ACHN (cell line): ENCODE data around the gene NPPA.
A peak's percentile ranks its signal among the peaks of the same experiment; 100 is the strongest.
"Not testable (repeated sequence)": the region's sequence is repeated elsewhere in the genome, so short reads cannot be mapped to it uniquely, and the experiment has no call there.

ENCODE experiments used
- DNase-seq: peaks from one replicate; pipeline ENCODE4 v3.0.0-alpha.2; 2015
- in situ Hi-C: cut with HindIII; loops from 2 replicates; pipeline ENCODE4 v1.10.0; 2017; ENCODE audit warnings: low sequenced_read_pairs, low pct_ligation_motif_present, low pct_unique_long_range_greater_than_20kb

Gene NPPA

GRCh38 chr1:11828511-11828910, 19.1 kb downstream of the NPPA start:
- in situ Hi-C loops: no loop called here
- no peak for DNase-seq

DNA sequence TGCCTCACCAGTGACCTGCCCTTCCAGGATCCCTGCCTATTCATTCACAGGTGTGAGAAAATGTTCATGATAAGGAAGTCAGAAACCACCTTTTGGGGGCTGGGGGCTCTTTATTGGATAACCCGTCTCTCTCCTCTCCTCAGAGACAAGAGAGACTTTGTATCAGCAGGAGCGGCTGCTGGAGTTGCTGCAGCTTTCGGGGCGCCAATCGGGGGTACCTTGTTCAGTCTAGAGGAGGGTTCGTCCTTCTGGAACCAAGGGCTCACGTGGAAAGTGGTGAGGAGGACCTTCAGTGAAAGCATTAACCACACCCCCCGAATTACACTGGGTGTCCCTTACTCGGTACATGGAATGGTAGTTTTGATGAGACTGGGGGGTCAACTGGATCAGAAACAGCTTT, 20.6 kb downstream of the NPPA start:
- DNase-seq: no peak
- in situ Hi-C loops: no loop called here

- in situ Hi-C loops: no loop called here
- no peak for DNase-seq
Measured at GRCh38 chr1:11825131-11825530, 22.5 kb downstream of the NPPA start.

- DNase-seq: no peak
- in situ Hi-C loops: no loop called here
Measured at GRCh38 chr1:11823366-11824137, 24.0 kb downstream of the NPPA start.

DNA sequence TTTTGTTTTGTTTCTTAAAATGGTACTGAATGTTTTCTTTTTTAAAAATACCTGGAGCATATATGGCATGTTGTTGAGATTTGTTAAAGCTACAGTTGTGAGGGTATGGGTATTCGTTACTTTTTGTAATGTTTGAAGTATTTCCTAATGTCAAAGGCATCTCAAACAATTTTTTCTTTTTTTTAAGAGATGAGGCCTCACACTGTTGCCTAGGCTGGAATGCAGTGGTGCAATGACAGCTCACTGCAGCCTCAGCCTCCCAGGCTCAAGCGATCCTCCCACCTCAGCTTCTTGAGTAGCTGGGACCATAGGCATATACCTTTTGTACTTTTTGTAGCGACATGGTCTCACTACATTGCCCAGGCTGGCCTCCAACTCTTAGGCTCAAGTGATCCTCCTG, 25.5 kb downstream of the NPPA start:
- DNase-seq: no peak
- in situ Hi-C loops: no loop called here

GRCh38 chr1:11817192-11817591, 30.4 kb downstream of the NPPA start:
- no peak for DNase-seq
- in situ Hi-C loops: no loop called here

GRCh38 chr1:11813021-11813420, 34.6 kb downstream of the NPPA start:
- no peak for DNase-seq
- in situ Hi-C loops: no loop called here

DNA sequence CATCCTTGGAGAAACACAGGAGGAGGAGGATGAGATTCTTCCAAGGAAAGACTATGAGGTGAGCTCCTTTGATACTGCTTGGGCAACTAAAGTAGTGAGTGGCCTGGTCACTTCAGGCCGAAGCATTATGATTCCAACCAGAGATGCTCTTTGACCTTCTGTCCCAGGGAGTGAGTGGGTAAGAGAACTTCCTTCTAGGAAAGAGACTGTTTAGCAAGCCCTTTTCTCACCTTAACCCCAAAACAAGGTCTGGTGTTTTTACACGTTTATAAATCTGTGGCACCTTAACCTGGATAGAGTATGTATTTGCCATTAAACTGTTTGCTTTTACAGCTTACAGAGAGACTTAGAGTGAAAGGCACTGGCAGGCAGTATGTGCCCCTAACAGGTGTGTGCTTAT, 40.5 kb downstream of the NPPA start:
- in situ Hi-C loops: no loop called here
- DNase-seq: no peak

- in situ Hi-C loops: no loop called here
- no peak for DNase-seq
Measured at GRCh38 chr1:11806307-11806936, 41.2 kb downstream of the NPPA start.

GRCh38 chr1:11805422-11806306, 41.9 kb downstream of the NPPA start, which contains the start of the genes CLCN6 and MTHFR:
TSS of gene CLCN6 (plus strand) at chr1:11806191. CDS start at chr1:11806263, 72 bp downstream.
TSS of gene MTHFR (minus strand) at chr1:11805964. CDS start at chr1:11803116, 2,848 bp downstream.
- peak; percentile 98 for DNase-seq
- in situ Hi-C loops: no loop called here

GRCh38 chr1:11804666-11805421, 42.7 kb downstream of the NPPA start:
- DNase-seq: peak; percentile 37
- in situ Hi-C loops: no loop called here

- DNase-seq, in situ Hi-C loops: not testable (repeated sequence)
Measured at GRCh38 chr1:11803924-11804665, 43.5 kb downstream of the NPPA start.

- in situ Hi-C loops: no loop called here
- peak; percentile 94 for DNase-seq
Measured at GRCh38 chr1:11802973-11803885, 44.4 kb downstream of the NPPA start.

DNA sequence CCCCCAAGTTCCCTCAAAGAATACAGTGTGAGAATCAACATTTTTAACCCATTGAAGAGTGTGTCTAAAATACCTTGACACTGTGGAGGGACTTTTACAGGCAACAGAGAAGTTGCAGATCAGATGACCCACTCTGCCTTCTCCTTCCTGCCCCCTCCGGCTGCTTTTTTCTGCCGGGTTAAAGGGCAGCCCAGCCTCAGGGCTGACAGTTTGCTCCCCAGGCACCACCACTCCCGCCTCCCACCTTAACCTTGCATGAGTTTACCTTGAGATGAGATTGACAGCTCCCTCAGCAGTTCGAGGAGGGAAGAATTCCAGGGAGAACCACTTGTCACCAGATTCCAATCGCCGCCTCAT, 45.0 kb downstream of the NPPA start:
- no peak for DNase-seq
- in situ Hi-C loops: no loop called here

DNA sequence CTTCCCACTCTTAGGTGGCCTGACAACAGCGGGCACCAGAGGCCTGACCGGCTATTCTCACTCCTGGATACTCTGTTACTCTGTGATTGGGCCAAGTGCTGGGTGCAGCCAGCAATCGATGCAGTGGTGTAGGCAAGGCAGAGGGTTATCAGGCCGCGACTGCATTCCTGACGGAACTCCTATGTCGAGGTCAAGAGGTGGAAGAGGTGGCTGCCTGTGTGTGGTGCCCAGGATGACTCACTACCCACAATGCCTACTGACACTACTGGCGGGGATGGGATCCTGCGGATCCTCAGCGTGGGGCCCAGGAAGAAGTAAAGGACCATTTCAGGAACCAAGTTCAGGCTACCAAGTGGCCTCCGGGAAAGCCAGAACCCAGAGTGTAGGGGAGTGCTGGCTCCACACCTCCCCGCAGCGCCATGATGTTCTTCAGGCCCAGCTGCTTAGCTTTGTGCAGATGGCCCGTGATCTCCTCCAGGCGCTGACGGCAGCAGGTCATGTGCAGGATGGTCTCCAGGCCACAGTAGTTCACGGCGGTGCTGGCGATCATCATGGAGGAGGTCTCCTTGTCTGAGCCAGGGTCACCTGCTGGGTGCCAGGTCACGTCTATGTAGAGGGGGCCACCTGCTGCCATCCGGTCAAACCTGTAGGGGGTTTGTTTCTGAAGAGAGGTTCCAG, 46.7 kb downstream of the NPPA start:
- peak; percentile 81 for DNase-seq

DNA sequence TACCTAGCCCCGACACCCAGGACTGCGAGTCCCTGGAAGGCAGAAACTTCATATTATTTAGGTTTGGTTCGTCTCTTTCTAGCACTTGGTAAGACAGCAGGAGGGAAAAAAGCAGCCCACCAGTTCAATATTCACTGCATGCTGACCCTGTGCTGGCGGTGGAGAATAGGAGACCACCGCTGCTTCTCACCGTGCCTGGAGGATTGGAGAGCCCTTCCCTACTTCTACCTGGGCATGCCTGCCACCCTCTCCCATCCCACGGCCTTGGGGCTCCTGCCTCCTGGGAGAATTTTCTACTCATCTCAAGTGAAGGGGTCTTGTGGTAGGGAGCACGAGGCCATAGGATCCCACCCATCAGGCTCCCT, 47.2 kb downstream of the NPPA start:
- in situ Hi-C loops: no loop called here
- DNase-seq: no peak

More for the DNA sequence above, 46.7 kb downstream of the NPPA start:
- in situ Hi-C loops: no loop called here
